ENCODE results near the gene GBA2. TPM values are rescaled to one million over a fixed set of nuclear protein-coding genes. Genes with fewer than 3 reads are reported as not detected.

Gene GBA2
- total and polyA plus RNA-seq, 8 donors: 26.5 to 210 (median 56.6) TPM

GRCh38 chr9:35725362-35725761, 23.7 kb downstream of the GBA2 start:
- peaks cover 34 to 53% (median 45%) of the 10 kb centered on the region in 4 donors for H3K4me1 ChIP-seq
- H3K4me3 ChIP-seq: no peak overlapping the region
- no peaks in the 10 kb centered on the region for H3K27me3 ChIP-seq
- no peak for DNase-seq
- H3K9me3 ChIP-seq: no peaks in the 10 kb centered on the region
- peak overlapping the region in 3 of 5 donors; percentile 39 to 100 (median 98) for H3K27ac ChIP-seq
- 93% methylated on average over 11 of the region's 11 CpGs for WGBS, 5 donors
- TF ChIP-seq POLR2AphosphoS5 (IDR thresholded peaks at IDR 0.05): no peak
- TF ChIP-seq EP300 (IDR thresholded peaks at IDR 0.05): no peak
- no peak for TF ChIP-seq POLR2A (IDR thresholded peaks at IDR 0.05)
- TF ChIP-seq, protein P1, sequence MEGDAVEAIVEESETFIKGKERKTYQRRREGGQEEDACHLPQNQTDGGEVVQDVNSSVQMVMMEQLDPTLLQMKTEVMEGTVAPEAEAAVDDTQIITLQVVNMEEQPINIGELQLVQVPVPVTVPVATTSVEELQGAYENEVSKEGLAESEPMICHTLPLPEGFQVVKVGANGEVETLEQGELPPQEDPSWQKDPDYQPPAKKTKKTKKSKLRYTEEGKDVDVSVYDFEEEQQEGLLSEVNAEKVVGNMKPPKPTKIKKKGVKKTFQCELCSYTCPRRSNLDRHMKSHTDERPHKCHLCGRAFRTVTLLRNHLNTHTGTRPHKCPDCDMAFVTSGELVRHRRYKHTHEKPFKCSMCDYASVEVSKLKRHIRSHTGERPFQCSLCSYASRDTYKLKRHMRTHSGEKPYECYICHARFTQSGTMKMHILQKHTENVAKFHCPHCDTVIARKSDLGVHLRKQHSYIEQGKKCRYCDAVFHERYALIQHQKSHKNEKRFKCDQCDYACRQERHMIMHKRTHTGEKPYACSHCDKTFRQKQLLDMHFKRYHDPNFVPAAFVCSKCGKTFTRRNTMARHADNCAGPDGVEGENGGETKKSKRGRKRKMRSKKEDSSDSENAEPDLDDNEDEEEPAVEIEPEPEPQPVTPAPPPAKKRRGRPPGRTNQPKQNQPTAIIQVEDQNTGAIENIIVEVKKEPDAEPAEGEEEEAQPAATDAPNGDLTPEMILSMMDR (IDR thresholded peaks at IDR 0.05): no peak
- intact Hi-C loops (cut with DNase I; ENCODE audit: low total_unique reads): no loop called here
- peaks cover 54 to 63% (median 59%) of the 10 kb centered on the region in 4 donors for H3K36me3 ChIP-seq

- H3K27ac ChIP-seq: peak overlapping the region in 1 of 5 donors; percentile 98
Observed at GRCh38 chr9:35723908-35724307, 25.1 kb downstream of the GBA2 start.

DNA sequence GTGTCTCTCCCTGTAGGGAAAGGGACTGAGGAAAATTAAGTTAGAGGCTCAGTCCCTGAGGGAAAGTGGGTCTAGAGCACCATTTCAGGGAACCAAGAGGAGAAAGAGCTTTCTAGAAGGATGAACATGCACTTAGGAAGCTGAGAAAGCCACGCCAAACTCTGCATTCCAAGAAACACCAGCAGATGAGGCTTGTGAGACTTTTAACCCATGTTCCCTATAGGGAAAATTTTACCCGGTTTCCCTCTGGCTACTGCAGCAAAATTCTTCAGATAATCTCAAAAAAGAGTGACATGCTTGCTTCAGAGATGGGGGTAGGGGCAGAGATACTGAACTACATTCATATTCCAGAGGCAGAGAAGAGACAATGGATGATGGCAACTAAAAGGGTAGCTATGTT, 25.6 kb downstream of the GBA2 start:
- H3K27ac ChIP-seq: peak overlapping the region in 1 of 5 donors; percentile 44
- 89 to 96% (median 94%) methylated on average over 2 of the region's 2 CpGs for WGBS, 5 donors

More at GRCh38 chr9:35723908-35724307, 25.1 kb downstream of the GBA2 start:
- DNase-seq: no peak
- TF ChIP-seq POLR2AphosphoS5 (IDR thresholded peaks at IDR 0.05) (no peak), EP300 (IDR thresholded peaks at IDR 0.05) (no peak), POLR2A (IDR thresholded peaks at IDR 0.05) (no peak)
- TF ChIP-seq, protein P1 (IDR thresholded peaks at IDR 0.05): no peak
- WGBS, 5 donors: 91 to 99% (median 96%) methylated on average over 7 to 8 of the region's 8 CpGs
- Histone ChIP-seq H3K36me3 (peaks cover 68 to 78% (median 73%) of the 10 kb centered on the region in 4 donors), H3K27me3 (no peaks in the 10 kb centered on the region), H3K4me1 (peaks cover 20 to 39% (median 31%) of the 10 kb centered on the region in 4 donors), H3K4me3 (no peak overlapping the region), H3K9me3 (no peaks in the 10 kb centered on the region)
- intact Hi-C loops (cut with DNase I; ENCODE audit: low total_unique reads): no loop called here

GRCh38 chr9:35719546-35719945, 29.5 kb downstream of the GBA2 start:
- Histone ChIP-seq H3K27me3 (no peaks in the 10 kb centered on the region), H3K4me1 (peaks cover 0 to 4% (median 0%) of the 10 kb centered on the region in 4 donors), H3K9me3 (no peaks in the 10 kb centered on the region), H3K36me3 (peaks cover 100% of the 10 kb centered on the region in 4 donors), H3K27ac (peak overlapping the region in 1 of 5 donors; percentile 42), H3K4me3 (no peak overlapping the region)
- 92 to 97% (median 94%) methylated on average over 4 of the region's 4 CpGs for WGBS, 5 donors
- TF ChIP-seq POLR2AphosphoS5 (IDR thresholded peaks at IDR 0.05): no peak
- no peak for TF ChIP-seq EP300 (IDR thresholded peaks at IDR 0.05)
- TF ChIP-seq POLR2A (IDR thresholded peaks at IDR 0.05): no peak
- TF ChIP-seq, protein P1 (IDR thresholded peaks at IDR 0.05): no peak
- no peak for DNase-seq
- intact Hi-C loops (cut with DNase I; ENCODE audit: low total_unique reads): no loop called here

More for the DNA sequence above, 25.6 kb downstream of the GBA2 start:
- intact Hi-C loops (cut with DNase I; ENCODE audit: low total_unique reads): no loop called here
- no peak for TF ChIP-seq POLR2AphosphoS5 (IDR thresholded peaks at IDR 0.05)
- TF ChIP-seq POLR2A (IDR thresholded peaks at IDR 0.05): no peak
- TF ChIP-seq, protein P1 (IDR thresholded peaks at IDR 0.05): no peak
- TF ChIP-seq EP300 (IDR thresholded peaks at IDR 0.05): no peak
- Histone ChIP-seq H3K4me3 (no peak overlapping the region), H3K9me3 (no peaks in the 10 kb centered on the region), H3K27me3 (no peaks in the 10 kb centered on the region), H3K4me1 (peaks cover 16 to 34% (median 26%) of the 10 kb centered on the region in 4 donors), H3K36me3 (peaks cover 73 to 83% (median 78%) of the 10 kb centered on the region in 4 donors)
- DNase-seq: no peak
